Trophoblast cell (in vitro differentiated cells and primary cell): ENCODE measurements around the gene PDGFD.

Experiments
- DNase-seq, 2 donors: peaks; one replicate each; pipeline ENCODE4 v3.0.0-alpha.2; 2016
- H2AFZ ChIP-seq: 2 replicates; pipeline ENCODE4 v1.6.1; 2013; ENCODE audit warnings: low read length, moderate library complexity, mild to moderate bottlenecking; ENCODE audit not compliant: insufficient read depth, poor library complexity
- H2AK5ac ChIP-seq: 2 replicates; pipeline ENCODE4 v1.6.1; 2013; ENCODE audit warnings: mild to moderate bottlenecking, low read length
- H2BK120ac ChIP-seq: 2 replicates; pipeline ENCODE4 v1.6.1; 2013; ENCODE audit warnings: low read length, mild to moderate bottlenecking, moderate library complexity; ENCODE audit not compliant: insufficient read depth, poor library complexity
- H2BK12ac ChIP-seq: 2 replicates; pipeline ENCODE4 v1.6.1; 2013; ENCODE audit warnings: mild to moderate bottlenecking, low read length, moderate library complexity
- H2BK5ac ChIP-seq: 2 replicates; pipeline ENCODE4 v1.6.1; 2013; ENCODE audit warnings: low read length, low read depth, moderate library complexity, mild to moderate bottlenecking; ENCODE audit not compliant: poor library complexity
- H3K14ac ChIP-seq: 2 replicates; pipeline ENCODE4 v1.6.1; 2013; ENCODE audit warnings: mild to moderate bottlenecking, low read length
- H3K18ac ChIP-seq: 2 replicates; pipeline ENCODE4 v1.6.1; 2013; ENCODE audit warnings: mild to moderate bottlenecking, low read length
- H3K23ac ChIP-seq: 2 replicates; pipeline ENCODE4 v1.6.1; 2013; ENCODE audit warnings: low read length
- H3K27ac ChIP-seq: 2 replicates; pipeline ENCODE4 v1.5.1; 2013; ENCODE audit warnings: low read depth, mild to moderate bottlenecking, inconsistent platforms, low read length, moderate library complexity
- H3K27me3 ChIP-seq: 2 replicates; pipeline ENCODE4 v1.6.1; 2013; ENCODE audit warnings: inconsistent platforms, mild to moderate bottlenecking, low read length, moderate library complexity; ENCODE audit not compliant: insufficient read depth
- H3K36me3 ChIP-seq, 2 experiments: 1 replicate in 1 of 2; 2 replicates in 1 of 2; pipeline ENCODE4 v1.6.1; 2013; ENCODE audit warnings: low read length in 2 of 2, mild to moderate bottlenecking in 2 of 2, moderate library complexity in 1 of 2; ENCODE audit not compliant: insufficient read depth in 2 of 2, control insufficient read depth in 1 of 2
- H3K4ac ChIP-seq: 2 replicates; pipeline ENCODE4 v1.6.1; 2013; ENCODE audit warnings: low read depth, mild to moderate bottlenecking, low read length, moderate library complexity
- H3K4me1 ChIP-seq, 2 experiments: 1 replicate in 1 of 2; 2 replicates in 1 of 2; pipeline ENCODE4 v1.6.1; 2013; ENCODE audit warnings: low read length in 2 of 2, mild to moderate bottlenecking in 2 of 2, moderate library complexity in 1 of 2; ENCODE audit not compliant: insufficient read depth in 2 of 2, control insufficient read depth in 1 of 2
- H3K4me2 ChIP-seq: 2 replicates; pipeline ENCODE4 v1.6.1; 2013; ENCODE audit warnings: inconsistent platforms, mild to moderate bottlenecking, low read length, moderate library complexity
- H3K4me3 ChIP-seq: 2 replicates; pipeline ENCODE4 v1.5.1; 2013; ENCODE audit warnings: mild to moderate bottlenecking, low read depth, low read length, inconsistent platforms
- H3K79me1 ChIP-seq: one replicate; pipeline ENCODE4 v1.6.1; 2013; ENCODE audit warnings: low read length
- H3K79me2 ChIP-seq: 2 replicates; pipeline ENCODE4 v1.6.1; 2013; ENCODE audit warnings: low read length, mild to moderate bottlenecking; ENCODE audit not compliant: control insufficient read depth, insufficient read depth, poor library complexity
- H3K9ac ChIP-seq: 2 replicates; pipeline ENCODE4 v1.6.1; 2013; ENCODE audit warnings: mild to moderate bottlenecking, low read length
- H3K9me3 ChIP-seq: 2 replicates; pipeline ENCODE4 v1.6.1; 2013; ENCODE audit warnings: low read depth, mild to moderate bottlenecking, control low read depth, inconsistent platforms, low read length; ENCODE audit not compliant: insufficient read depth
- H4K12ac ChIP-seq: 2 replicates; pipeline ENCODE4 v1.6.1; 2013; ENCODE audit warnings: low read depth, mild to moderate bottlenecking, low read length, moderate library complexity
- H4K8ac ChIP-seq: 2 replicates; pipeline ENCODE4 v1.6.1; 2013; ENCODE audit warnings: low read depth, mild to moderate bottlenecking, low read length, moderate library complexity
- H4K91ac ChIP-seq: one replicate; pipeline ENCODE4 v1.6.1; 2013; ENCODE audit warnings: low read depth, mild to moderate bottlenecking, low read length, moderate library complexity
- WGBS: extraction: QIAGEN DNeasy Blood & Tissue Kit; methylation state at CpG from one replicate; pipeline ENCODE4 v1.1.7; 2013; ENCODE audit warnings: missing lambda C conversion rate; ENCODE audit not compliant: insufficient read length, insufficient coverage; ENCODE audit errors: extremely low coverage; 5-methylcytosine and 5-hydroxymethylcytosine counted together

Gene PDGFD

DNA sequence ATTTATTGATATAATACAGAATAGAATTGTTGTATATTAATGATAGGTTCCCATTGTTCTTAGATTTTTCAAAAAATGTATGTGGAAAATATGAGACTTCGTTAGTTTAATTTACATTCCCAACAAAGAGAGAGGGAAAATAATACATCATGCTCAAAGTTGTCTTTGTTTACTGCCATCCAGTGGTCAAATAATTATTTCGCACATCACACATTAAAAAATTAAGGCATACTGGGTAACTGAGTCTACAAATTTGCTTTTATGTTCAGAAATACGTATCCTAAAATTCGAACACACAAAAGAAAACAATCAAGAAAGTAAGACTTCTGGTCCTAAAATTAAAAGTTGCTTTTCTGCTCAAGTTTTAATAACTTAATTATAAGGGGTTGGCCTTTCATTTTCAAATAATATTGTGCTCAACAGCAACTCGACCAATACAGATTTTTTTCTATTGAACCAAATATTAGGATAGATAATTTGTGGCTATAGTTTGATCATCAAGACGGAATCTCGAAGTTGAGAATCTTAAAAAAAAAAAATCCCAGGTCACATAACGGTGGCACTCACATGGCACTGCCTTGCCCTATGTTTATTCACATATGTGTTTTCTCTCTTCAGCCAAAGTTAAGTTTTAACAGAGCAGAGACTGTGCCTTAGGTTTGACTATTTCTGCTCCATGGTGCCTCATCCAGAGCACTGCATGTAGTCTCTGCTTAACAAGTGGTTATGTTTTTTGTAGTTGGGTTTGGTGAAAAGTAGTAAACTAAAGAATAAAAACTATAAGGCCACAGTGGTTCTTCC, 12.3 kb downstream of the PDGFD start:
- H3K9me3 ChIP-seq = no peaks in the 10 kb centered on the region
- H3K4me3 ChIP-seq = no peak overlapping the region
- H2BK120ac ChIP-seq = no peak overlapping the region
- H4K12ac ChIP-seq = no peak overlapping the region
- no peaks in the 10 kb centered on the region for H3K79me1 ChIP-seq
- H3K23ac ChIP-seq = no peak overlapping the region
- no peak overlapping the region for H3K9ac ChIP-seq
- H3K4me2 ChIP-seq = no peak overlapping the region
- H2AK5ac ChIP-seq = no peak overlapping the region
- no peak overlapping the region for H2BK12ac ChIP-seq
- no peak overlapping the region for H2BK5ac ChIP-seq
- H3K4ac ChIP-seq = no peak overlapping the region
- no peak overlapping the region for H3K18ac ChIP-seq
- H3K79me2 ChIP-seq = no peaks in the 10 kb centered on the region
- no peaks in the 10 kb centered on the region for H3K4me1 ChIP-seq
- DNase-seq = peak in 1 of 2 donors; percentile 40
- H3K14ac ChIP-seq = no peak overlapping the region
- WGBS = no CpG with 5 or more reads among the region's 8 CpGs
- no peak overlapping the region for H4K91ac ChIP-seq
- H3K27me3 ChIP-seq = no peaks in the 10 kb centered on the region
- no peak overlapping the region for H3K27ac ChIP-seq
- H2AFZ ChIP-seq = no peak overlapping the region
- H3K36me3 ChIP-seq = no peaks in the 10 kb centered on the region
- H4K8ac ChIP-seq = no peak overlapping the region

DNA sequence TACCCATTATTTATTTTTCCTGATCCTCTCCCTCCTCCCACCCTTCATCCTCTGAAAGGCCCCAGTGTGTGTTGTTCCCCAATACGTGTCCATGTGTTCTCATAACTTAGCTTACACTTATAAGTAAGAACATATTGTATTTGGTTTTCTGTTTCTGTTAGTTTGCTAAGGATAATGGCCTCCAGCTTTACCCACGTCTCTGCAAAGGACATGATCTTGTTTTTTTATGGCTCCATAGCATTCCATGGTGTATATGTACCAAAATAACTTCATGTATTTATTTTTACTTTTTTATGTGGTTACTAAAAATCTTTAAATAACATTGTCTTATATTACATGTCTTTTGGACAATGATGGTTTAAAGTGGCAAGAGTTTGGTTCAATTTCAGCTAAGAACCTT, 15.2 kb downstream of the PDGFD start:
- H2BK5ac ChIP-seq = no peak overlapping the region
- H3K9ac ChIP-seq = no peak overlapping the region
- no peak overlapping the region for H3K4ac ChIP-seq
- no peak overlapping the region for H3K18ac ChIP-seq
- no peak overlapping the region for H3K4me3 ChIP-seq
- no peak overlapping the region for H4K91ac ChIP-seq
- WGBS = no CpG with 5 or more reads among the region's 2 CpGs
- H2BK120ac ChIP-seq = no peak overlapping the region
- H3K79me1 ChIP-seq = no peaks in the 10 kb centered on the region
- H3K4me2 ChIP-seq = no peak overlapping the region
- H4K8ac ChIP-seq = no peak overlapping the region
- DNase-seq = no peak
- H4K12ac ChIP-seq = no peak overlapping the region
- no peaks in the 10 kb centered on the region for H3K79me2 ChIP-seq
- no peaks in the 10 kb centered on the region for H3K36me3 ChIP-seq
- H3K27ac ChIP-seq = no peak overlapping the region
- no peaks in the 10 kb centered on the region for H3K9me3 ChIP-seq
- H2AFZ ChIP-seq = no peak overlapping the region
- H3K4me1 ChIP-seq = no peaks in the 10 kb centered on the region
- no peaks in the 10 kb centered on the region for H3K27me3 ChIP-seq
- H3K23ac ChIP-seq = no peak overlapping the region
- no peak overlapping the region for H2AK5ac ChIP-seq
- H2BK12ac ChIP-seq = no peak overlapping the region
- no peak overlapping the region for H3K14ac ChIP-seq

DNA sequence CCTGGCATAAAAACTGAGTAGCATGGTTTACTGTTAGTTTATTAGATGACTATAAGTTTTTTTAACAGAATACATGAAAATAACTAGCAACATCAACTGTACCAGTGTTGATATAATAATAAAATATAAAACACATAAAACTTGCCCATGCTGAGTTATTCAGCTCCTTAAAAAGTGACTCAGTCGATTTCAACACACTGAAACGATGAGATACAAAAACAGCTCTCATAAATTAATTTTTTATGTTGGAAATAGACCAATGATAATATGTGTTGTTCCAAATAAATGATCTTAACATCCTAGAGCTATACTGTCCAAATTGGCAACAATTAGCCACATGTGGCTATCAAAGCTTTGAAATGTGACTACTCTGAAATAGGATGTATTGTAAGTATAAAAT, 15.9 kb downstream of the PDGFD start:
- H3K4me2 ChIP-seq = no peak overlapping the region
- no CpG with 5 or more reads among the region's 2 CpGs for WGBS
- no peaks in the 10 kb centered on the region for H3K9me3 ChIP-seq
- H4K12ac ChIP-seq = no peak overlapping the region
- no peaks in the 10 kb centered on the region for H3K4me1 ChIP-seq
- H3K36me3 ChIP-seq = no peaks in the 10 kb centered on the region
- H3K27ac ChIP-seq = no peak overlapping the region
- H3K27me3 ChIP-seq = no peaks in the 10 kb centered on the region
- DNase-seq = no peak
- no peak overlapping the region for H3K14ac ChIP-seq
- no peak overlapping the region for H3K23ac ChIP-seq
- no peak overlapping the region for H3K9ac ChIP-seq
- no peak overlapping the region for H2BK5ac ChIP-seq
- H3K79me2 ChIP-seq = no peaks in the 10 kb centered on the region
- no peak overlapping the region for H2BK12ac ChIP-seq
- H2AFZ ChIP-seq = no peak overlapping the region
- H4K91ac ChIP-seq = no peak overlapping the region
- no peak overlapping the region for H2BK120ac ChIP-seq
- H3K4ac ChIP-seq = no peak overlapping the region
- no peak overlapping the region for H3K4me3 ChIP-seq
- H3K79me1 ChIP-seq = no peaks in the 10 kb centered on the region
- H2AK5ac ChIP-seq = no peak overlapping the region
- H4K8ac ChIP-seq = no peak overlapping the region
- no peak overlapping the region for H3K18ac ChIP-seq

DNA sequence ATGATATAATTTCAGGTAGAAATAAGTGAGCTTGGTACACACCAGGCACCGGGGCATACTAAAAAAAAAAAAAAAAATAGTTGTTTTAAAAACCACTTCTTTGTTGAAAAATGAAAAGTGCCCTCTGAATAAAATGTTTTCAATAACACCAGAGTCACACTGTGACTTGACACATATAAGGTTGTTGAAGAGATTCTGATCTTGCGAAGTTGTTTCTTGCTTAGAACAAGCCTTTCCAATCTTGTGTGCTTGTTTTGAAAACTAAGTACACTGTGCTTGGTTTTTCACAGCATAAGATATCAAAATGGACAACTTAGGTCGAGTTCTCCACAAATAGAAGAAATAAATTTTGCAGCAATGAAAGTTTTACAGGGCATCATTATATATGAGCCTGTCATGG, 17.0 kb downstream of the PDGFD start:
- Histone ChIP-seq H3K36me3 (no peaks in the 10 kb centered on the region), H4K8ac (no peak overlapping the region), H3K79me2 (no peaks in the 10 kb centered on the region), H2AK5ac (no peak overlapping the region), H3K9ac (no peak overlapping the region), H2AFZ (no peak overlapping the region), H2BK12ac (no peak overlapping the region), H3K4me2 (no peak overlapping the region), H3K27me3 (no peaks in the 10 kb centered on the region), H2BK5ac (no peak overlapping the region), H3K4ac (no peak overlapping the region), H3K27ac (no peak overlapping the region), H4K12ac (no peak overlapping the region), H2BK120ac (no peak overlapping the region), H3K14ac (no peak overlapping the region), H3K4me3 (no peak overlapping the region), H3K9me3 (no peaks in the 10 kb centered on the region), H4K91ac (no peak overlapping the region), H3K4me1 (no peaks in the 10 kb centered on the region), H3K23ac (no peak overlapping the region), H3K79me1 (no peaks in the 10 kb centered on the region), H3K18ac (no peak overlapping the region)
- WGBS = no CpG with 5 or more reads among the region's 3 CpGs
- no peak for DNase-seq
